ENCODE data around the gene ZFPM1.

- TF ChIP-seq CTCF (IDR thresholded peaks at IDR 0.05) (no peak), POLR2A (IDR thresholded peaks at IDR 0.05) (no peak)
These were observed 51.7 kb downstream of the ZFPM1 start for GRCh38 chr16:88504489-88505404.

Measured in thyroid gland (tissue), 4 donors.